Calu3 (cell line): Measurements from ENCODE around the gene CACNA1H. TPM values are rescaled to one million over a fixed set of nuclear protein-coding genes. Genes with fewer than 3 reads are reported as not detected.

Experiments
- BruUV-seq: library from RNA; stranded (reverse); fragments of 400-500 nt; replicated peaks from 2 replicates; lab custom pipeline; 2021; lab: Mats Ljungman, UMichigan
- CTCF ChIA-PET: fragments of 300-600 bp; sonication (Branson Sonifier 250); formaldehyde crosslinking; loops from one replicate; lab custom pipeline; 2022; ENCODE audit warnings: antibody characterized with exemption; lab: Charles Lee
- DNase-seq: peaks from one replicate; pipeline ENCODE4 v3.0.0; 2022
- H3K27ac Mint-ChIP-seq: one replicate; pipeline ENCODE4 v1.8.0; 2022; ENCODE audit warnings: mixed read lengths; ENCODE audit not compliant: unreplicated experiment
- H3K27me3 Mint-ChIP-seq: one replicate; pipeline ENCODE4 v1.8.0; 2022; ENCODE audit warnings: mixed read lengths; ENCODE audit not compliant: unreplicated experiment
- H3K36me3 Mint-ChIP-seq: one replicate; pipeline ENCODE4 v1.8.0; 2022; ENCODE audit warnings: mild to moderate bottlenecking, moderate library complexity, mixed read lengths; ENCODE audit not compliant: insufficient read depth, unreplicated experiment
- H3K4me1 Mint-ChIP-seq: one replicate; pipeline ENCODE4 v1.8.0; 2022; ENCODE audit warnings: mild to moderate bottlenecking, low read depth, mixed read lengths; ENCODE audit not compliant: unreplicated experiment
- H3K4me3 Mint-ChIP-seq: one replicate; pipeline ENCODE4 v1.8.0; 2022; ENCODE audit warnings: mild to moderate bottlenecking, low read depth, moderate library complexity, mixed read lengths; ENCODE audit not compliant: unreplicated experiment
- H3K9me3 Mint-ChIP-seq: one replicate; pipeline ENCODE4 v1.8.0; 2022; ENCODE audit warnings: low read depth, mixed read lengths; ENCODE audit not compliant: unreplicated experiment
- CTCF ChIP-seq: fragments of 200-600 bp; IDR thresholded peaks from one replicate; pipeline ENCODE4 v1.8.0; 2022; ENCODE audit warnings: antibody characterized with exemption; ENCODE audit not compliant: unreplicated experiment
- intact Hi-C: fragments of 100-400 bp; cut with micrococcal nuclease; formaldehyde crosslinking; loops from one replicate; pipeline ENCODE4 v1.10.0; 2022; ENCODE audit not compliant: unreplicated experiment
- total RNA-seq: library from RNA; stranded (reverse); gene quantifications from 2 replicates; pipeline ENCODE4 v1.2.3, GENCODE V29; 2022

Gene CACNA1H
- total RNA-seq, 1 experiment from 2014 or later, result not detected

- no peaks in the 10 kb centered on the region for H3K4me1 Mint-ChIP-seq
- BruUV-seq, result no TSS peak
- H3K36me3 Mint-ChIP-seq, result no peaks in the 10 kb centered on the region
- intact Hi-C loops, result loop anchor here (2.0 kb wide), 1 partner anchor 86 kb away; no protein-coding TSS in a partner anchor
- H3K9me3 Mint-ChIP-seq, result no peaks in the 10 kb centered on the region
- H3K4me3 Mint-ChIP-seq, result no peak overlapping the region
- H3K27ac Mint-ChIP-seq, result no peak overlapping the region
- peaks cover 86% of the 10 kb centered on the region for H3K27me3 Mint-ChIP-seq
- no peak for DNase-seq
- CTCF ChIA-PET, result interaction anchor here (0.8 kb wide), 1 partner anchor 87 kb away, joined by 3 read pairs; no protein-coding TSS in a partner anchor
- TF ChIP-seq CTCF, result no peak
Measured at GRCh38 chr16:1107141-1107540, 45.8 kb upstream of the CACNA1H start.

- CTCF ChIA-PET, result no interaction called here
- no peaks in the 10 kb centered on the region for H3K36me3 Mint-ChIP-seq
- H3K4me3 Mint-ChIP-seq, result no peak overlapping the region
- BruUV-seq, result no TSS peak
- peaks cover 92% of the 10 kb centered on the region for H3K27me3 Mint-ChIP-seq
- no peaks in the 10 kb centered on the region for H3K4me1 Mint-ChIP-seq
- H3K27ac Mint-ChIP-seq, result no peak overlapping the region
- no peak for DNase-seq
- H3K9me3 Mint-ChIP-seq, result no peaks in the 10 kb centered on the region
- no peak for TF ChIP-seq CTCF
- intact Hi-C loops, result loop anchor here (2.0 kb wide), 1 partner anchor 85 kb away; no protein-coding TSS in a partner anchor
Measured at GRCh38 chr16:1107731-1108130, 45.2 kb upstream of the CACNA1H start.

- BruUV-seq, result no TSS peak
- intact Hi-C loops, result no loop called here
- Mint-ChIP-seq H3K27ac (no peak overlapping the region), H3K9me3 (no peaks in the 10 kb centered on the region), H3K27me3 (peaks cover 100% of the 10 kb centered on the region), H3K36me3 (no peaks in the 10 kb centered on the region), H3K4me1 (no peaks in the 10 kb centered on the region), H3K4me3 (no peak overlapping the region)
- TF ChIP-seq CTCF, result no peak
- DNase-seq, result peak; percentile 55
- CTCF ChIA-PET, result interaction anchor here (0.7 kb wide), 1 partner anchor 138 kb away, joined by 4 read pairs; no protein-coding TSS in a partner anchor
Measured at GRCh38 chr16:1108299-1109252, 44.3 kb upstream of the CACNA1H start.

GRCh38 chr16:1109648-1110047 is 43.3 kb upstream of the CACNA1H start:
- no peak for TF ChIP-seq CTCF
- H3K36me3 Mint-ChIP-seq, result no peaks in the 10 kb centered on the region
- H3K4me1 Mint-ChIP-seq, result no peaks in the 10 kb centered on the region
- peaks cover 100% of the 10 kb centered on the region for H3K27me3 Mint-ChIP-seq
- no peak overlapping the region for H3K4me3 Mint-ChIP-seq
- intact Hi-C loops, result no loop called here
- BruUV-seq, result no TSS peak
- H3K9me3 Mint-ChIP-seq, result no peaks in the 10 kb centered on the region
- no peak overlapping the region for H3K27ac Mint-ChIP-seq
- no peak for DNase-seq
- CTCF ChIA-PET, result no interaction called here
